H9 (cell line): ENCODE results near the gene PSMB9. TPM values are rescaled to one million over a fixed set of nuclear protein-coding genes. Genes with fewer than 3 reads are reported as not detected.

Experiments used
- DNase-seq: peaks from one replicate; pipeline ENCODE4 v3.0.0-alpha.2; 2017
- H2AFZ ChIP-seq: one replicate; pipeline ENCODE4 v1.6.1; 2013; ENCODE audit warnings: mild to moderate bottlenecking, low read length, control low read depth, moderate library complexity
- H2AK5ac ChIP-seq: 2 replicates; pipeline ENCODE4 v1.6.1; 2013; ENCODE audit warnings: low read length, control low read depth, mixed read lengths; ENCODE audit not compliant: insufficient read length
- H2BK120ac ChIP-seq: one replicate; pipeline ENCODE4 v1.6.1; 2013; ENCODE audit warnings: low read depth, mild to moderate bottlenecking, low read length, control low read depth, inconsistent platforms; ENCODE audit not compliant: poor library complexity, severe bottlenecking
- H2BK12ac ChIP-seq: 2 replicates; pipeline ENCODE4 v1.6.1; 2013; ENCODE audit warnings: low read length, control low read depth, mixed read lengths, low read depth; ENCODE audit not compliant: insufficient read length
- H2BK15ac ChIP-seq: 2 replicates; pipeline ENCODE4 v1.6.1; 2013; ENCODE audit warnings: low read depth, low read length, control low read depth
- H2BK20ac ChIP-seq: one replicate; pipeline ENCODE4 v1.6.1; 2013; ENCODE audit warnings: low read depth, mild to moderate bottlenecking, low read length, control low read depth, inconsistent platforms; ENCODE audit not compliant: poor library complexity, severe bottlenecking
- H2BK5ac ChIP-seq: 2 replicates; pipeline ENCODE4 v1.6.1; 2013; ENCODE audit warnings: low read length, control low read depth, mixed read lengths; ENCODE audit not compliant: insufficient read length
- H3K14ac ChIP-seq: 2 replicates; pipeline ENCODE4 v1.6.1; 2013; ENCODE audit warnings: low read length, control low read depth; ENCODE audit not compliant: insufficient read depth
- H3K18ac ChIP-seq: 2 replicates; pipeline ENCODE4 v1.6.1; 2013; ENCODE audit warnings: low read depth, mild to moderate bottlenecking, mixed read lengths, low read length, control low read depth; ENCODE audit not compliant: insufficient read length
- H3K23ac ChIP-seq: 2 replicates; pipeline ENCODE4 v1.6.1; 2013; ENCODE audit warnings: low read length, control low read depth, mixed read lengths, low read depth; ENCODE audit not compliant: insufficient read length
- H3K23me2 ChIP-seq: 2 replicates; pipeline ENCODE4 v1.6.1; 2013; ENCODE audit warnings: low read depth, mild to moderate bottlenecking, mixed read lengths, low read length, control low read depth; ENCODE audit not compliant: insufficient read length, poor library complexity, severe bottlenecking
- H3K27ac ChIP-seq: 2 replicates; pipeline ENCODE4 v1.5.1; 2013; ENCODE audit warnings: low read length, control low read depth, mixed read lengths, low read depth; ENCODE audit not compliant: insufficient read length
- H3K27me3 ChIP-seq: 2 replicates; pipeline ENCODE4 v1.6.1; 2013; ENCODE audit warnings: low read length, control low read depth, inconsistent platforms; ENCODE audit not compliant: insufficient read depth
- H3K4ac ChIP-seq: 2 replicates; pipeline ENCODE4 v1.6.1; 2013; ENCODE audit warnings: low read depth, mild to moderate bottlenecking, control low read depth, inconsistent platforms, low read length, moderate library complexity
- H3K4me1 ChIP-seq: 2 replicates; pipeline ENCODE4 v1.6.1; 2013; ENCODE audit warnings: low read length, control low read depth, inconsistent platforms; ENCODE audit not compliant: insufficient read depth
- H3K4me2 ChIP-seq: 2 replicates; pipeline ENCODE4 v1.6.1; 2013; ENCODE audit warnings: low read length, control low read depth, mixed read lengths; ENCODE audit not compliant: insufficient read length, insufficient read depth
- H3K56ac ChIP-seq: 2 replicates; pipeline ENCODE4 v1.6.1; 2013; ENCODE audit warnings: low read depth, mild to moderate bottlenecking, mixed read lengths, low read length, control low read depth; ENCODE audit not compliant: insufficient read length
- H3K79me1 ChIP-seq: 2 replicates; pipeline ENCODE4 v1.6.1; 2013; ENCODE audit warnings: low read depth, mild to moderate bottlenecking, moderate library complexity, low read length, control low read depth, inconsistent platforms; ENCODE audit not compliant: insufficient read depth, poor library complexity, severe bottlenecking
- H3K79me2 ChIP-seq: 2 replicates; pipeline ENCODE4 v1.6.1; 2013; ENCODE audit warnings: low read length, control low read depth, inconsistent platforms; ENCODE audit not compliant: insufficient read depth
- H3K9ac ChIP-seq: 2 replicates; pipeline ENCODE4 v1.6.1; 2013; ENCODE audit warnings: low read length, control low read depth, mixed read lengths; ENCODE audit not compliant: insufficient read length; ENCODE audit errors: extremely low read depth
- H3K9me3 ChIP-seq: one replicate; pipeline ENCODE4 v1.6.1; 2013; ENCODE audit warnings: low read depth, low read length, inconsistent platforms; ENCODE audit not compliant: control insufficient read depth
- H3T11ph ChIP-seq: one replicate; pipeline ENCODE4 v1.6.1; 2013; ENCODE audit warnings: mild to moderate bottlenecking, low read length, control low read depth, inconsistent platforms
- H4K20me1 ChIP-seq: one replicate; pipeline ENCODE4 v1.6.1; 2013; ENCODE audit not compliant: control insufficient read depth, insufficient read length, insufficient read depth
- H4K5ac ChIP-seq: 2 replicates; pipeline ENCODE4 v1.6.1; 2013; ENCODE audit warnings: low read depth, mild to moderate bottlenecking, mixed read lengths, low read length, control low read depth; ENCODE audit not compliant: insufficient read length
- H4K8ac ChIP-seq: replicated peaks from 2 replicates; pipeline ENCODE4 v1.6.1; 2013; ENCODE audit warnings: low read length, control low read depth, mixed read lengths, low read depth; ENCODE audit not compliant: insufficient read length
- H4K91ac ChIP-seq: 2 replicates; pipeline ENCODE4 v1.6.1; 2013; ENCODE audit warnings: low read depth, mild to moderate bottlenecking, moderate library complexity, mixed read lengths, low read length, control low read depth; ENCODE audit not compliant: insufficient read length
- H3K27ac Mint-ChIP-seq, 3 experiments: 2 replicates in 2 of 3; 3 replicates in 1 of 3; pipeline ENCODE4 v1.8.0; 2020 to 2021; ENCODE audit warnings: mixed read lengths in 3 of 3, mild to moderate bottlenecking in 1 of 3, moderate library complexity in 1 of 3
- H3K27me3 Mint-ChIP-seq: 2 replicates; pipeline ENCODE4 v1.8.0; 2021; ENCODE audit warnings: low read depth, mild to moderate bottlenecking, moderate library complexity, mixed read lengths
- H3K36me3 Mint-ChIP-seq, 3 experiments: 2 replicates in 2 of 3; 3 replicates in 1 of 3; pipeline ENCODE4 v1.8.0; 2020 to 2021; ENCODE audit warnings: low read depth in 3 of 3, mixed read lengths in 3 of 3; ENCODE audit not compliant: insufficient read depth in 1 of 3
- H3K4me1 Mint-ChIP-seq, 2 experiments: 2 replicates each; pipeline ENCODE4 v1.8.0; 2020; ENCODE audit warnings: mixed read lengths in 2 of 2
- H3K4me3 Mint-ChIP-seq, 2 experiments: 2 replicates in 1 of 2; 3 replicates in 1 of 2; pipeline ENCODE4 v1.8.0; 2020 to 2021; ENCODE audit warnings: mild to moderate bottlenecking in 2 of 2, mixed read lengths in 2 of 2, moderate library complexity in 1 of 2
- H3K9me3 Mint-ChIP-seq, 2 experiments: 2 replicates in 1 of 2; 3 replicates in 1 of 2; pipeline ENCODE4 v1.8.0; 2020; ENCODE audit warnings: mild to moderate bottlenecking in 2 of 2, mixed read lengths in 2 of 2, moderate library complexity in 1 of 2
- WGBS: extraction: QIAGEN DNeasy Blood & Tissue Kit; methylation state at CpG from one replicate; pipeline ENCODE4 v1.1.7; 2013; ENCODE audit warnings: missing lambda C conversion rate, low lambda C conversion rate, mixed read lengths; ENCODE audit not compliant: insufficient read length; ENCODE audit errors: extremely low coverage; 5-methylcytosine and 5-hydroxymethylcytosine counted together
- total RNA-seq: library from RNA; stranded (reverse); gene quantifications from 2 replicates; pipeline ENCODE4 v1.2.1, GENCODE V29; 2021
- TF ChIP-seq, protein P1 (sequence below): fragments of 200-600 bp; sonication (generic); conservative IDR thresholded peaks from 3 replicates; pipeline ENCODE4 v1.8.0; 2021; ENCODE audit warnings: antibody characterized with exemption, mild to moderate bottlenecking

PSMB9 gene
- total RNA-seq, 1 experiment from 2014 or later, result 3.5 TPM

DNA sequence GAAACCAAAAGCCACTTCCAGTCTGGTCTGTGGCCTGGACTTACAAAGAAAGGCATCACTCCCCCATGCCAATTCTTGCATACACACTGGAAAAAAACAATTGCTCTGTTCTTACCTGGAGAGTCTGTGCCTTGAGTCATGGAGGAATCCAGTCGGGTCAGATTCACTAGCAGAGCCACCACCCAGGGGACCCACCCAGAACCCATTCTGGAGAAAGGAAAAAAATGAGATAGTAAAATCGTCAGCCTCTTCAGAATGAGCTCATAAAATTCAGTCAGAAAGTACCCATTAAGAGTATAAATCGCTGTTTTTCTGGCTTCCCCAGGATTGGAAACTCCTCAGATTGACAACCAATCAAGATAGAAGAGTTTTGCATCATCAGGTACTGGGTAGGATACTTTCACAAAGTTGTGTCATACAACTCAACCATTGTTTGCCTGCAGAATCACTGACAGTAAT, 37.2 kb upstream of the PSMB9 start, which contains the start of gene HLA-DOB:
Gene HLA-DOB, minus strand, starts transcription at position 257 of the 459 bp plus-strand sequence. Its CDS starts 51 bp downstream, at position 206.
- Mint-ChIP-seq H3K9me3 (no peaks in the 10 kb centered on the region), H3K36me3 (no peaks in the 10 kb centered on the region), H3K27me3 (peaks cover 23% of the 10 kb centered on the region), H3K4me3 (peak within 1 kb of the TSS in 1 of 2 experiments; percentile 10; a peak in 1 of 5 replicates), H3K4me1 (peaks cover 0 to 9% of the 10 kb centered on the region in 2 experiments; a peak in 2 of 4 replicates), H3K27ac (peak within 1 kb of the TSS in 1 of 3 experiments; percentile 73; a peak in 1 of 7 replicates)
- no peak within 1 kb of the TSS for H3K18ac ChIP-seq
- no peaks in the 10 kb centered on the region for H3K79me2 ChIP-seq
- H3K4ac ChIP-seq, result no peak within 1 kb of the TSS
- no peak within 1 kb of the TSS for H2BK12ac ChIP-seq
- H4K91ac ChIP-seq, result no peak within 1 kb of the TSS
- no peaks in the 10 kb centered on the region for H3K27me3 ChIP-seq
- no peak within 1 kb of the TSS for H3K14ac ChIP-seq
- H4K8ac ChIP-seq, result no peak within 1 kb of the TSS
- H3K4me2 ChIP-seq, result no peak within 1 kb of the TSS
- H3K79me1 ChIP-seq, result no peaks in the 10 kb centered on the region
- no peaks in the 10 kb centered on the region for H3K23me2 ChIP-seq
- H2BK120ac ChIP-seq, result no peak within 1 kb of the TSS
- H3K27ac ChIP-seq, result no peak within 1 kb of the TSS
- no peak within 1 kb of the TSS for H3K56ac ChIP-seq
- H2BK20ac ChIP-seq, result no peak within 1 kb of the TSS
- no peak within 1 kb of the TSS for H2BK15ac ChIP-seq
- no peaks in the 10 kb centered on the region for H3K4me1 ChIP-seq
- H2AFZ ChIP-seq, result peak within 1 kb of the TSS; percentile 77
- H4K5ac ChIP-seq, result no peak within 1 kb of the TSS
- DNase-seq, result no peak
- H2AK5ac ChIP-seq, result no peak within 1 kb of the TSS
- no peak within 1 kb of the TSS for H3K9ac ChIP-seq
- H3T11ph ChIP-seq, result no peak within 1 kb of the TSS
- no peaks in the 10 kb centered on the region for H4K20me1 ChIP-seq
- no peaks in the 10 kb centered on the region for H3K9me3 ChIP-seq
- no peak within 1 kb of the TSS for H2BK5ac ChIP-seq
- no CpG with 5 or more reads among the region's 3 CpGs for WGBS
- TF ChIP-seq, protein P1, sequence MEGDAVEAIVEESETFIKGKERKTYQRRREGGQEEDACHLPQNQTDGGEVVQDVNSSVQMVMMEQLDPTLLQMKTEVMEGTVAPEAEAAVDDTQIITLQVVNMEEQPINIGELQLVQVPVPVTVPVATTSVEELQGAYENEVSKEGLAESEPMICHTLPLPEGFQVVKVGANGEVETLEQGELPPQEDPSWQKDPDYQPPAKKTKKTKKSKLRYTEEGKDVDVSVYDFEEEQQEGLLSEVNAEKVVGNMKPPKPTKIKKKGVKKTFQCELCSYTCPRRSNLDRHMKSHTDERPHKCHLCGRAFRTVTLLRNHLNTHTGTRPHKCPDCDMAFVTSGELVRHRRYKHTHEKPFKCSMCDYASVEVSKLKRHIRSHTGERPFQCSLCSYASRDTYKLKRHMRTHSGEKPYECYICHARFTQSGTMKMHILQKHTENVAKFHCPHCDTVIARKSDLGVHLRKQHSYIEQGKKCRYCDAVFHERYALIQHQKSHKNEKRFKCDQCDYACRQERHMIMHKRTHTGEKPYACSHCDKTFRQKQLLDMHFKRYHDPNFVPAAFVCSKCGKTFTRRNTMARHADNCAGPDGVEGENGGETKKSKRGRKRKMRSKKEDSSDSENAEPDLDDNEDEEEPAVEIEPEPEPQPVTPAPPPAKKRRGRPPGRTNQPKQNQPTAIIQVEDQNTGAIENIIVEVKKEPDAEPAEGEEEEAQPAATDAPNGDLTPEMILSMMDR, result no peak
- no peak within 1 kb of the TSS for H3K23ac ChIP-seq
